Globus pallidus (tissue), 1 donor: Measurements from ENCODE around the gene RNF13.
A peak's percentile ranks its signal among the peaks of the same experiment; 100 is the strongest.
"Not testable (repeated sequence)": the region's sequence is repeated elsewhere in the genome, so short reads cannot be mapped to it uniquely, and the experiment has no call there.

ENCODE experiments used
- DNase-seq: peaks from one replicate; pipeline ENCODE4 v3.0.0-alpha.2; 2015; ENCODE audit warnings: low spot score

The RNF13 gene

DNA sequence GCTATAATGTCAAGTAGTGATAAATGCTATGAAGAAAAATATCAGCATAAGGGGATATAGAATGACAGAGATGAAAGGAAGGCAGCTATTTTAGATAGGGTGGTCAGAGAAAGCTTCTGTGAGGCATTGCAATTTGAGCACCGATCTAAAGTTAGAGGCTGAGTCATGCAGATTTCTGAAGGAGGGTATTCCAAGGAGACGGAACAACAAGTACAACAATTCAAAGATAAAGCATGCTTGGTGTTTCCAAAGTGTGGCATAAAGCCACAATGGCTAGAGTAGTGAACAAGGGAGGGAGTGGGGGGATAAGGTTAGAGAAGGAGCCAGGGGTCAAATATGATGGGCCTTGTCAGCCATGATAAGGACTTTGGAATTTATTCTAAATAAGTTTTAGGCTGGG lies 85.8 kb downstream of the RNF13 start:
- no peak for DNase-seq

- no peak for DNase-seq
Observed at GRCh38 chr3:149900322-149900721, 87.3 kb downstream of the RNF13 start.

- DNase-seq, result no peak
Observed at GRCh38 chr3:149901770-149902169, 88.8 kb downstream of the RNF13 start.

- DNase-seq, result no peak
Observed at GRCh38 chr3:149902498-149903139, 89.6 kb downstream of the RNF13 start.

DNA sequence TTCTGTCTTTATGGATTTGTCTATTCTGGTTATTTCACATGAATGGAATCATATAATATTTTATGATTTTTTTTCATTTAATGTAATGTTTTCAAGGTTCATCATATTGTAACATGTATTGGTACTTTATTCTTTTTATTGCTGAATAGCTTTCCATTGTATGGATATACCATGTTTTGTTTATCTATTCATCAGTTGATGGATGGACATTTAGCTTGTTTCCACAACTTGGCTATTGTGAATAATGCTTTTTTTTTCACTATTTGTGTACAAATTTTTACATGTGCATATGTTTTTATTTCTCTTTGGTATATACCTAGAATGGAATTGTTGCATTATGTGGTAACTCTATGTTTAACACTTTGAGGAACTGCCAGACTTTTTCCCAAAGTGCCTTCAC lies 93.0 kb downstream of the RNF13 start:
- DNase-seq, result no peak

DNA sequence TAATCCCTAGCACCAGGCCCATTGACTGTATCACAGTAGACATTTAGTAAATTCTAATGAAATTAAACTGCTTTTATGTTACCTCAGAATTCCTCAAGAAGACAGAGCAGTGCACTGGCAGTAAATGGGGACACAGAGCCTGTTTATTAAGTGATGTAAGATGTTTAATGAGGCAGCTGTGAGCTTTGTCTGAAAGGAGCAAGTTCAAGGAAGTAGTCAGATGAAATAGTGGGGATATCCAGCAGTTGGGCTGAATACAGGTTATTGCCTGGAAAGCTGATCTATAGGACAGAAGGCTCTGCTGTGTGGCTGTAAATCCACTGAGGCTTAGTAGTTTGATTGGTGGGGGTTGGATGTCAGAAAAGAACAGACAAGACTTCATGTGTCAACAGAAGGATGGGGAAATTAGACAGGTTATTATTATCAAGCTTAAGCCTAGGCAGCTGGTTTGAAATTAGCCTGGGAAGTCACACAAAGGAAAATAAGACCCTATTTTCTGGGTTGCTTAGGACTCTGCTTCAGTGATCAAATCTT lies 95.5 kb downstream of the RNF13 start:
- DNase-seq, result no peak

DNA sequence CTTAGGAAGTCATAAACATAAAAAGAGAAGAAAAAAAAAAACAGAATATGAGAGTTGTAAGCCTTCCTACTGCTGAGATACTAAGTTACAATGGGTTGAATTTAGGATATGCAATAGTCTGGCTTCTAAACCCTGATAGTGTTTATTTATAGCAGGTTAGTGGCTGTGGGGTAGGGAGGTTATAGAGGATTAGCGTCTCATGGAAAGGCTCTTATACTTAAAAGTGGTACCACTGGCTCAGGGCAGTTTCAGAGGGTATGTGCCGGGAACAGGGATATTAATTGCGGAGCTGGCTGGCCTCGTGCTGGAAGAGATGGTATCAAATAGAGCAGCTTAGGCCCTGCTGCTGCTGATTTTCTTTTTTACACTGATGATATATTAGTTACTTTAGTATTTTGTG lies 96.9 kb downstream of the RNF13 start:
- no peak for DNase-seq

DNA sequence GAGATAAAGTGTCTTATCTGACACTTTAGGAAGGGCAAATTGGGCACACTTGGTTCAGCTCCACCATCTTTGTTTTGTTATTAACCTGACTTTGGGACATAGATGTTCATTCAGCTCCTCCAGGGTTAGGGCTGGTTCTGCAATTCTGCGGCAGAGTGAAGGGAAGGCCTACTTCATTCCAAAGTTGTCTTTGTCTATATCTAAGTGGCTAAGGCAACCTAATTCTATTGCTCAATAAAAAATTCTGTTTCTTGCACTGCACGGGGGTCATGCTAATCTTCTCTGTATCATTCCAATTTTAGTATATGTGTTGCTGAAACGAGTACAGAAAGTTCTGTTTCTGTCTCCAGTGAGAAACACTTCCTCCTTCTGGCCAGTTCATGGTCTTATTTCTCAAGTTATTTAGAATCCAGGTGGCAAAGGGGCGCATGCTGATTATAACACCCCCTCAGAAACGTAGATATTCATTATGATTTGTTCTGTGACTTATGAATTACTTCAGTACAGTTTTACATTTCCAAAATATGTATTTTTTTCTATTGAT lies 104.2 kb downstream of the RNF13 start:
- DNase-seq, result no peak

DNA sequence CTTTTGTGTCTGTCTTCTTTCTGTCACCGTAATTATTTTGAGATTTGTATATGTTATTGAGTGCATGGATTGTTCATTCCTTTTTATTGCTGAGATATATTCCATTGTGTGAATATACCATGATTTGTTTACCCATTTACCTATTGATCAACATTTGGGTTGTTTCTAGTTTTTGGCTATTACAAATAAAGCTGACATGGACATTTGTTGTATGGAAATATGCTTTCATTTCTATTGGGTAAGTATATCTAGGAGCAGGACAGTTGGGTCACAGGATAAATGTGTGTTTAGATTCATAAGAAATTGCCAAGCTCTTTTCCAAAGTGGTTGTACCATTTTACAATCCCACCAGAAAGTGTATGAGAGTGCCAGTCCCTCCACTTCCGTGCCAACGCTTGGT lies 106.5 kb downstream of the RNF13 start:
- DNase-seq, result no peak

DNA sequence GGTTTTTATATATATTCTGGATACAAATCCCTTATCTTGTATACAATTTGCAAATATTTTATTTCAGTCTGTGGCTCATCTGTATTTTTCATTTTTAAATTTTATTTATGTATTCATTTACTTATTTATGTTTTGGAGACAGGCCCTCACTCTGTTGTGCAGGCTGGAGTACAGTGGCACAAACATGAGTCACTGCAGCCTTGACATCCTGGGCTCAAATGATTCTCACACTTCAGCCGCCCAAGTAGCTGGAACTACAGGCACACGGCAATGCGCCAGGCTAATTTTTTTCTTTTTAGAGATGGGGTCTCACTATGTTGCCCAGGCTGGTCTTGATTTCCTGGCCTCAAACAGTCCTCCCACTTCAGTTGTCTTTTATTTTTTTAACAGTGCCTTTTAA lies 107.1 kb downstream of the RNF13 start:
- DNase-seq, result no peak

GRCh38 chr3:149933008-149933407 lies 120.0 kb downstream of the RNF13 start:
- DNase-seq, result no peak

DNA sequence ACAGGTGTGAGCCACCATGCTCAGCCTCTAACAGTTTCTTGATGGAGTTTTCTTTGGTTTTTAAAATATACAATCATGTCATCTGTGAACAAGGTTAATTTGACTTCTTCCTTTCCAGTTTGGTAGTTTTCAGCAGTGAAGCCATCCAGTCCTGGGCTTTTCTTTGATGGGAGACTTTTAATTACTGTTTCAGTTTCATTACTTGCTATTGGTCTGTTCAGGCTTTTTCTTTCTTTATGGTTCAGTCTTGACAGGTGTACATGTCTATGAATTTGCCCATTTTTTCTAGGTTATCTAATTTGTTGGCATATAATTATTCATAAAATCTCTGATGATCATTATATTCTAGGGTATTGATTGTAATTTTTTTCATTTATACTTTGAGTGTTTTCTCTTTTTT lies 120.8 kb downstream of the RNF13 start:
- DNase-seq, result no peak

- DNase-seq, result no peak
Observed at GRCh38 chr3:149934524-149934923, 121.5 kb downstream of the RNF13 start.

- no peak for DNase-seq
Observed at GRCh38 chr3:149936812-149937230, 123.8 kb downstream of the RNF13 start.

GRCh38 chr3:149938392-149939055 lies 125.5 kb downstream of the RNF13 start:
- DNase-seq, result not testable (repeated sequence)

DNA sequence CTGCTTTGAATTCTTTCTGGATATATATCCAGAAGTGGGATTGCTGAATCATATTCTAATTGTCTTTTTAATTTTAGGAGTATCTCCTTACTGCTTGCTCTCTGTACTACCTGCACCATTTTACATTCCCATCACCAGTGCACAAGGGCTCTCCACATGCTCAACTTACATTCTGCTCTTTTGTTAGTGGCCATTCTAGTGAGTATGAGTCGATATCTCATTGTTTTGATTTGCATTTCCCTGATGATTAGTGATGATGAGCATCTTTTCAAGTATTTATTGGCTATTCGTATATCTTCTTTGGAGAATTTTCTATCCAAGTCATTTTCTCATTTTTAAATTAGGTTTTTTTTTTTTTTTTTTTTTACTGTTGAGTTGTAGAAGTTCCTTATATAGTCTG lies 128.2 kb downstream of the RNF13 start:
- no peak for DNase-seq

DNA sequence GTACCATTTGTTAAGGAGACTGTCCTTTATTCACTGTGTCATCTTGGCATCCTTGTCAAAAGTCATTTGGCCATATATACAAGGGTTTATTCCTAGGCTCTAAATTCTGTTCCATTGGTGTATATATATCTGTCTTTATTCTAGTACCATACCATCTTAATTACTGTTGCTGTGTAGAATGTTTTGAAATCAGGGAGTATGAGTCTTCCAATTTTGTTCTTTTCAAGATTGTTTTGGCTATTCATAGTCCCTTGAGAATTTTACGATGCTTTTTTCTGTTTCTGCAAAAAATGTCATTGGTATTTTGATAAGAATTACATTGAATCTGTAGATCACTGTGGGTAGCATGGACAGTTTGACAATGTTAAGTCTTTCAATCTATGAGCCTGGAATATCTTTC lies 128.9 kb downstream of the RNF13 start:
- DNase-seq, result no peak

- DNase-seq, result no peak
Observed at GRCh38 chr3:149942409-149942808, 129.4 kb downstream of the RNF13 start.

- DNase-seq, result not testable (repeated sequence)
Observed at GRCh38 chr3:149943966-149944365, 131.0 kb downstream of the RNF13 start.

- no peak for DNase-seq
Observed at GRCh38 chr3:149947231-149947630, 134.2 kb downstream of the RNF13 start.

- no peak for DNase-seq
Observed at GRCh38 chr3:149949181-149949580, 136.2 kb downstream of the RNF13 start.

DNA sequence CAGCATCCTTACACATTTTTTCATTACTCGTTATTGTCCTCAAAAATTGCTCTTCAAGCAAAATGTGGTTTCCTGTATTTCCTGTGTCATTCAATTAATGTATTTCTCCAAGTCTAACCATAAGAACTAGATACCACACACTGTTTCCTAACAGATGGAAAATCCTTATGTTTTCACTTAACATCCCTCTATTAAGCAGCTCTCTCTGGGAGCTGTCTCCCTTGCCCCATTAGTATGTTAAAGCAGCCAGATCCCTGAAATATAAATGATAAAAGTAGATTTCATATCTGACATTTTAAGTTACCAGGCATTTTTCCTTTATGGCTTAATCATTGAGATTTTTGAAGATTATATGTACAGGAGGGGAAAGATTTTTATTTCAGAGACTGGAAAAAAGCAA lies 141.8 kb downstream of the RNF13 start:
- DNase-seq, result no peak

- peak; percentile 77 for DNase-seq
Observed at GRCh38 chr3:149955449-149955848, 142.4 kb downstream of the RNF13 start.
